ENCODE data around the gene DNAAF5.

DNA sequence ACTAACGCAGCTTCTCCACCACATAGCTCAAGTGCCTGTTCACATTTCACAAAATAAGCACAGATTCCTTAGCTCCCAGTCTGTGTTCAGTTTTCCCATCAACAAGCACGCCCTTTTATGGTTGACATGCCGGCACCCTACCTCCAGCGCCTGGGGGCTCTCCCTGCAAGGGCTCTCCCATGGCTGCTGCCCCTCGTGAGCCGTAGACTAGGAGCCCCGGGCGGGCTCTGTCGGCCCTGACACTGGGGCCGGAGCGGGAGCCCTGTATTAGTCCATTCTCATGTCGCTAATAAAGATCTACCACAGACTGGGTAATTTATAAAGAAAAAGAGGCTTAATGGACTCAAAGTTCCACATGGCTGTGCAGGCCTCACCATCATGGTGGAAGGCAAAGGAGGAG, 34.6 kb downstream of the DNAAF5 start:
- TF ChIP-seq POLR2AphosphoS5 (IDR thresholded peaks at IDR 0.05), result no peak
- no peak for TF ChIP-seq EP300 (IDR thresholded peaks at IDR 0.05)
- TF ChIP-seq, protein P1, sequence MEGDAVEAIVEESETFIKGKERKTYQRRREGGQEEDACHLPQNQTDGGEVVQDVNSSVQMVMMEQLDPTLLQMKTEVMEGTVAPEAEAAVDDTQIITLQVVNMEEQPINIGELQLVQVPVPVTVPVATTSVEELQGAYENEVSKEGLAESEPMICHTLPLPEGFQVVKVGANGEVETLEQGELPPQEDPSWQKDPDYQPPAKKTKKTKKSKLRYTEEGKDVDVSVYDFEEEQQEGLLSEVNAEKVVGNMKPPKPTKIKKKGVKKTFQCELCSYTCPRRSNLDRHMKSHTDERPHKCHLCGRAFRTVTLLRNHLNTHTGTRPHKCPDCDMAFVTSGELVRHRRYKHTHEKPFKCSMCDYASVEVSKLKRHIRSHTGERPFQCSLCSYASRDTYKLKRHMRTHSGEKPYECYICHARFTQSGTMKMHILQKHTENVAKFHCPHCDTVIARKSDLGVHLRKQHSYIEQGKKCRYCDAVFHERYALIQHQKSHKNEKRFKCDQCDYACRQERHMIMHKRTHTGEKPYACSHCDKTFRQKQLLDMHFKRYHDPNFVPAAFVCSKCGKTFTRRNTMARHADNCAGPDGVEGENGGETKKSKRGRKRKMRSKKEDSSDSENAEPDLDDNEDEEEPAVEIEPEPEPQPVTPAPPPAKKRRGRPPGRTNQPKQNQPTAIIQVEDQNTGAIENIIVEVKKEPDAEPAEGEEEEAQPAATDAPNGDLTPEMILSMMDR (IDR thresholded peaks at IDR 0.05), result no peak
- TF ChIP-seq POLR2A (IDR thresholded peaks at IDR 0.05), result no peak

All from suprapubic skin (tissue), 4 donors.